Gastroesophageal sphincter (tissue), 4 donors: ENCODE data around the gene PPARA. TPM values are rescaled to one million over a fixed set of nuclear protein-coding genes. Genes with fewer than 3 reads are reported as not detected.

Experiments
- ATAC-seq: fragments of 150-250 bp; one replicate; pipeline ENCODE4 v1.9.1; 2016; ENCODE audit warnings: mild to moderate bottlenecking, moderate library complexity
- H3K27ac ChIP-seq, 4 donors: fragments of 200-600 bp; sonication (generic) in 3 of 4; 1 replicate in 3 of 4; 2 replicates in 1 of 4; pipeline ENCODE4 v1.5.1; 2016 to 2019
- H3K27me3 ChIP-seq: fragments of 200-600 bp; sonication (generic); one replicate; pipeline ENCODE4 v1.5.1; 2019
- H3K36me3 ChIP-seq, 2 donors: fragments of 200-600 bp; sonication (generic); one replicate each; pipeline ENCODE4 v1.5.1; 2019; ENCODE audit warnings: control low read depth in 1 of 2
- H3K4me1 ChIP-seq, 3 donors: fragments of 200-600 bp; sonication (generic); 1 replicate in 2 of 3; 2 replicates in 1 of 3; pipeline ENCODE4 v1.5.1; 2016 to 2019; ENCODE audit warnings: control low read depth in 2 of 3
- H3K4me3 ChIP-seq, 2 donors: fragments of 200-600 bp; sonication (generic); one replicate each; pipeline ENCODE4 v1.5.1; 2019; ENCODE audit warnings: mild to moderate bottlenecking in 1 of 2, moderate library complexity in 1 of 2
- H3K9me3 ChIP-seq, 3 donors: fragments of 200-600 bp; sonication (generic); one replicate each; pipeline ENCODE4 v1.5.1; 2017 to 2019; ENCODE audit warnings: control low read depth in 2 of 3
- EP300 ChIP-seq: sonication (generic); formaldehyde crosslinking; IDR thresholded peaks from one replicate; pipeline ENCODE4 v1.6.1; 2017; ENCODE audit warnings: antibody characterized with exemption, mild to moderate bottlenecking
- POLR2A ChIP-seq, 2 donors: fragments of 450-650 bp; IDR thresholded peaks; one replicate each; pipeline ENCODE4 v1.6.1; 2017; ENCODE audit warnings: antibody characterized with exemption in 2 of 2, mild to moderate bottlenecking in 2 of 2, moderate library complexity in 1 of 2
- POLR2AphosphoS5 ChIP-seq: sonication (generic); formaldehyde crosslinking; IDR thresholded peaks from one replicate; pipeline ENCODE4 v1.6.1; 2017; ENCODE audit warnings: antibody characterized with exemption
- WGBS, 2 donors: methylation state at CpG; one replicate each; pipeline ENCODE4 v1.1.5; 2018; ENCODE audit warnings: low coverage in 1 of 2; 5-methylcytosine and 5-hydroxymethylcytosine counted together
- total RNA-seq, 4 donors: library from RNA; depleted of rRNA; stranded (reverse); fragments of >200 nt; gene quantifications; one replicate each; pipeline ENCODE4 v1.1.0, GENCODE V29; 2016
- TF ChIP-seq, protein P1 (sequence below), 4 experiments: fragments of 200-600 bp in 2 of 4; fragments of 450-650 bp in 2 of 4; sonication (generic) in 1 of 4; IDR thresholded peaks; one replicate each; pipeline ENCODE4 v1.5.1; 2017 to 2019; ENCODE audit warnings: antibody characterized with exemption in 4 of 4, mild to moderate bottlenecking in 2 of 4, moderate library complexity in 2 of 4

The PPARA gene
- total RNA-seq, 4 donors from 2014 or later, result 19.5 to 28.5 (median 26.9) TPM

GRCh38 chr22:46156031-46156430 is 5.7 kb downstream of the PPARA start:
- Histone ChIP-seq H3K27ac (no peak overlapping the region), H3K9me3 (no peaks in the 10 kb centered on the region), H3K4me3 (no peak overlapping the region), H3K36me3 (peaks cover 0 to 43% of the 10 kb centered on the region in 2 donors), H3K4me1 (peaks cover 0 to 41% (median 12%) of the 10 kb centered on the region in 3 donors), H3K27me3 (no peaks in the 10 kb centered on the region)
- TF ChIP-seq, protein P1, sequence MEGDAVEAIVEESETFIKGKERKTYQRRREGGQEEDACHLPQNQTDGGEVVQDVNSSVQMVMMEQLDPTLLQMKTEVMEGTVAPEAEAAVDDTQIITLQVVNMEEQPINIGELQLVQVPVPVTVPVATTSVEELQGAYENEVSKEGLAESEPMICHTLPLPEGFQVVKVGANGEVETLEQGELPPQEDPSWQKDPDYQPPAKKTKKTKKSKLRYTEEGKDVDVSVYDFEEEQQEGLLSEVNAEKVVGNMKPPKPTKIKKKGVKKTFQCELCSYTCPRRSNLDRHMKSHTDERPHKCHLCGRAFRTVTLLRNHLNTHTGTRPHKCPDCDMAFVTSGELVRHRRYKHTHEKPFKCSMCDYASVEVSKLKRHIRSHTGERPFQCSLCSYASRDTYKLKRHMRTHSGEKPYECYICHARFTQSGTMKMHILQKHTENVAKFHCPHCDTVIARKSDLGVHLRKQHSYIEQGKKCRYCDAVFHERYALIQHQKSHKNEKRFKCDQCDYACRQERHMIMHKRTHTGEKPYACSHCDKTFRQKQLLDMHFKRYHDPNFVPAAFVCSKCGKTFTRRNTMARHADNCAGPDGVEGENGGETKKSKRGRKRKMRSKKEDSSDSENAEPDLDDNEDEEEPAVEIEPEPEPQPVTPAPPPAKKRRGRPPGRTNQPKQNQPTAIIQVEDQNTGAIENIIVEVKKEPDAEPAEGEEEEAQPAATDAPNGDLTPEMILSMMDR (IDR thresholded peaks at IDR 0.05), result no peak
- TF ChIP-seq EP300 (no peak), POLR2A (IDR thresholded peaks at IDR 0.05) (no peak), POLR2AphosphoS5 (no peak)
- 66 to 89% methylated on average over 3 of the region's 3 CpGs for WGBS, 2 donors
- no peak for ATAC-seq

DNA sequence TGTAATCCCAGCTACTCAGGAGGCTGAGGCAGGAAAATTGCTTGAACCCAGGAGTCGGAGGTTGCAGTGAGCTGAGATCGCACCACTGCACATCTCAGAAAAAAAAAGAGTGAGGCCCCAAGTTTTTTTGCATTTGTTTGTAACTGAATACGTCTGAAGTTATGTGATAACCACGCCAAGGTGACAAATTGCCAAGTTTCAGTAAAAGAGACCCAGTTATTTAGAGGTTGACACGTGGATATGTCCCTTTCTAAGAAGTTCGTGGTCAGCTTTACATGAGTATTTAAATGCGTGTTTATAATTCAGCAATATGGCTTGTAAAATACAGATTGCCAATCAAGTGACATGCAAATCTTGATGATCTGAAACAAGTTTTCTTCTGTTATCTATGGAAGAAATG is 8.0 kb downstream of the PPARA start:
- whole genome bisulfite sequencing, 2 donors, result 79 to 86% methylated on average over 3 to 7 of the region's 7 CpGs
- Histone ChIP-seq H3K4me3 (no peak overlapping the region), H3K36me3 (peaks cover 0 to 48% of the 10 kb centered on the region in 2 donors), H3K4me1 (peaks cover 0 to 20% (median 0%) of the 10 kb centered on the region in 3 donors), H3K9me3 (no peaks in the 10 kb centered on the region), H3K27me3 (no peaks in the 10 kb centered on the region), H3K27ac (no peak overlapping the region)
- TF ChIP-seq, protein P1 (IDR thresholded peaks at IDR 0.05), result no peak
- no peak for TF ChIP-seq POLR2A (IDR thresholded peaks at IDR 0.05)
- no peak for TF ChIP-seq POLR2AphosphoS5
- TF ChIP-seq EP300, result no peak
- ATAC-seq, result no peak

GRCh38 chr22:46159212-46159611 is 8.9 kb downstream of the PPARA start:
- ATAC-seq, result no peak
- no peaks in the 10 kb centered on the region for H3K9me3 ChIP-seq
- peaks cover 0 to 41% of the 10 kb centered on the region in 2 donors for H3K36me3 ChIP-seq
- TF ChIP-seq, protein P1 (IDR thresholded peaks at IDR 0.05), result no peak
- no peak for TF ChIP-seq POLR2A (IDR thresholded peaks at IDR 0.05)
- TF ChIP-seq POLR2AphosphoS5, result no peak
- no peak for TF ChIP-seq EP300
- H3K27ac ChIP-seq, result no peak overlapping the region
- WGBS, 2 donors, result 87 to 91% methylated on average over 6 to 7 of the region's 7 CpGs
- no peaks in the 10 kb centered on the region for H3K27me3 ChIP-seq
- no peak overlapping the region for H3K4me3 ChIP-seq
- peaks cover 0 to 10% (median 0%) of the 10 kb centered on the region in 3 donors for H3K4me1 ChIP-seq

DNA sequence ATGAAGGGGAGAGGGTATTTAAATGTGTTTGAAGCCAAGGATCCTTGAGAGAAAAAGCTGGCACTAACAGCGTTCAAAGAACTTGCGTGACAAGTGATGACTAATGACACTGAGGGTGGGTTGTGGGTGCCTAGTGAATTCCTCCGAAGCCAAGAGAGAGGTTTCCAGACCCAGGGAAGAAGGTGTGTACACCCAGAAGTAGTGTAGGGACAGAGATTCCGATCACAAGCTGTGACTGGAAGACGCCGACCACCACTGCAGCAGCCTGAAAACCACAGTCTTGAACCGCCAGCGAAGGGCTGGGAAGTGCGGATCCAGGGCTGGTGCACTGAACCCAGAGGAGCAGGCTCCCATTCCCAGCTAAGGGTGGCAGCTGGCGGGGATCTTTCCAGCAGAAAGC is 9.5 kb downstream of the PPARA start:
- H3K36me3 ChIP-seq, result peaks cover 0 to 37% of the 10 kb centered on the region in 2 donors
- H3K9me3 ChIP-seq, result no peaks in the 10 kb centered on the region
- no peaks in the 10 kb centered on the region for H3K27me3 ChIP-seq
- no peak overlapping the region for H3K4me3 ChIP-seq
- ATAC-seq, result no peak
- peaks cover 0 to 9% (median 0%) of the 10 kb centered on the region in 3 donors for H3K4me1 ChIP-seq
- WGBS, 2 donors, result 81 to 87% methylated on average over 4 to 10 of the region's 10 CpGs
- TF ChIP-seq POLR2A (IDR thresholded peaks at IDR 0.05), result no peak
- TF ChIP-seq, protein P1 (IDR thresholded peaks at IDR 0.05), result no peak
- TF ChIP-seq POLR2AphosphoS5, result no peak
- no peak overlapping the region for H3K27ac ChIP-seq

GRCh38 chr22:46162285-46162684 is 12.0 kb downstream of the PPARA start:
- TF ChIP-seq POLR2AphosphoS5 (no peak), EP300 (no peak), POLR2A (IDR thresholded peaks at IDR 0.05) (no peak)
- TF ChIP-seq, protein P1 (IDR thresholded peaks at IDR 0.05), result no peak
- Histone ChIP-seq H3K9me3 (no peaks in the 10 kb centered on the region), H3K4me3 (no peak overlapping the region), H3K27me3 (no peaks in the 10 kb centered on the region), H3K27ac (no peak overlapping the region), H3K36me3 (peaks cover 0 to 25% of the 10 kb centered on the region in 2 donors), H3K4me1 (no peaks in the 10 kb centered on the region)
- WGBS, 2 donors, result 71 to 73% methylated on average over 1 to 9 of the region's 10 CpGs
- ATAC-seq, result no peak
